ENCODE results near the gene CCNA1. TPM values are rescaled to one million over a fixed set of nuclear protein-coding genes. Genes with fewer than 3 reads are reported as not detected.

Gene CCNA1
- total RNA-seq, 1 experiment from 2014 or later = 45.0 TPM

- no TSS peak for BruUV-seq (replicated peaks)
- POLR2A ChIA-PET = interaction anchor here (0.6 to 2.0 kb wide), 4 partner anchors 10 to 318 kb away, joined by 4 to 9 read pairs (median 4); no protein-coding TSS in a partner anchor
- H3K9me3 Mint-ChIP-seq (ENCODE audit: unreplicated experiment) = no peaks in the 10 kb centered on the region
- peak; percentile 30 for DNase-seq (ENCODE audit: unreplicated experiment)
- H3K27me3 Mint-ChIP-seq (ENCODE audit: insufficient read depth, unreplicated experiment) = no peaks in the 10 kb centered on the region
- CTCF ChIA-PET = interaction anchor here (0.6 to 5.1 kb wide), 16 partner anchors 9 to 564 kb away, joined by 3 to 63 read pairs (median 4); partner anchors contain the start of gene SPART
- TF ChIP-seq CTCF (IDR thresholded peaks at IDR 0.05; ENCODE audit: unreplicated experiment) = no peak
- peak overlapping the region; percentile 21 for H3K27ac Mint-ChIP-seq (ENCODE audit: low read depth, unreplicated experiment)
- no peak overlapping the region for H3K4me3 Mint-ChIP-seq (ENCODE audit: unreplicated experiment)
- no peaks in the 10 kb centered on the region for H3K36me3 Mint-ChIP-seq (ENCODE audit: insufficient read depth, unreplicated experiment)
- intact Hi-C loops (cut with micrococcal nuclease) = loop anchor here (2.0 to 5.0 kb wide), 2 partner anchors 71 to 135 kb away; partner anchors contain the start of gene SPART
- peaks cover 21% of the 10 kb centered on the region for H3K4me1 Mint-ChIP-seq (ENCODE audit: insufficient read depth, unreplicated experiment)
These were observed 14.1 kb upstream of the CCNA1 start for GRCh38 chr13:36418022-36418805.

- POLR2A ChIA-PET = no interaction called here
- CTCF ChIA-PET = interaction anchor here (0.6 to 5.1 kb wide), 36 partner anchors 9 to 1540 kb away, joined by 3 to 63 read pairs (median 4); partner anchors contain the start of gene SPART
- BruUV-seq (replicated peaks) = no TSS peak
- H3K9me3 Mint-ChIP-seq (ENCODE audit: unreplicated experiment) = no peaks in the 10 kb centered on the region
- H3K27me3 Mint-ChIP-seq (ENCODE audit: insufficient read depth, unreplicated experiment) = no peaks in the 10 kb centered on the region
- intact Hi-C loops (cut with micrococcal nuclease) = loop anchor here (1.0 to 10.0 kb wide), 5 partner anchors 55 to 564 kb away; no protein-coding TSS in a partner anchor
- TF ChIP-seq CTCF (IDR thresholded peaks at IDR 0.05; ENCODE audit: unreplicated experiment) = peak; percentile 77
- peak; percentile 85 for DNase-seq (ENCODE audit: unreplicated experiment)
- H3K36me3 Mint-ChIP-seq (ENCODE audit: insufficient read depth, unreplicated experiment) = no peaks in the 10 kb centered on the region
- H3K4me1 Mint-ChIP-seq (ENCODE audit: insufficient read depth, unreplicated experiment) = peaks cover 21% of the 10 kb centered on the region
- H3K27ac Mint-ChIP-seq (ENCODE audit: low read depth, unreplicated experiment) = peak overlapping the region; percentile 33
- no peak overlapping the region for H3K4me3 Mint-ChIP-seq (ENCODE audit: unreplicated experiment)
These were observed 11.8 kb upstream of the CCNA1 start for GRCh38 chr13:36420437-36420891.

- no TSS peak for BruUV-seq (replicated peaks)
- intact Hi-C loops (cut with micrococcal nuclease) = loop anchor here (10.0 kb wide), 2 partner anchors 403 to 563 kb away; no protein-coding TSS in a partner anchor
- Mint-ChIP-seq H3K9me3 (ENCODE audit: unreplicated experiment) (no peaks in the 10 kb centered on the region), H3K27ac (ENCODE audit: low read depth, unreplicated experiment) (no peak overlapping the region), H3K27me3 (ENCODE audit: insufficient read depth, unreplicated experiment) (no peaks in the 10 kb centered on the region), H3K4me1 (ENCODE audit: insufficient read depth, unreplicated experiment) (peaks cover 21% of the 10 kb centered on the region), H3K36me3 (ENCODE audit: insufficient read depth, unreplicated experiment) (no peaks in the 10 kb centered on the region), H3K4me3 (ENCODE audit: unreplicated experiment) (no peak overlapping the region)
- ChIA-PET POLR2A (no interaction called here), CTCF (interaction anchor here (0.5 to 4.8 kb wide), 22 partner anchors 19 to 568 kb away, joined by 3 to 54 read pairs (median 3); no protein-coding TSS in a partner anchor)
- peak; percentile 29 for DNase-seq (ENCODE audit: unreplicated experiment)
- TF ChIP-seq CTCF (IDR thresholded peaks at IDR 0.05; ENCODE audit: unreplicated experiment) = no peak
These were observed 10.8 kb upstream of the CCNA1 start for GRCh38 chr13:36421447-36421846.

- BruUV-seq (replicated peaks) = no TSS peak
- H3K4me3 Mint-ChIP-seq (ENCODE audit: unreplicated experiment) = peak overlapping the region; percentile 13
- POLR2A ChIA-PET = interaction anchor here (0.8 to 2.0 kb wide), 7 partner anchors 10 to 572 kb away, joined by 3 to 13 read pairs (median 5); partner anchors contain the start of gene SPART
- peak; percentile 93 for DNase-seq (ENCODE audit: unreplicated experiment)
- no peaks in the 10 kb centered on the region for H3K27me3 Mint-ChIP-seq (ENCODE audit: insufficient read depth, unreplicated experiment)
- H3K9me3 Mint-ChIP-seq (ENCODE audit: unreplicated experiment) = no peaks in the 10 kb centered on the region
- intact Hi-C loops (cut with micrococcal nuclease) = loop anchor here (10.0 kb wide), 2 partner anchors 397 to 557 kb away; no protein-coding TSS in a partner anchor
- no peaks in the 10 kb centered on the region for H3K36me3 Mint-ChIP-seq (ENCODE audit: insufficient read depth, unreplicated experiment)
- TF ChIP-seq CTCF (IDR thresholded peaks at IDR 0.05; ENCODE audit: unreplicated experiment) = no peak
- H3K4me1 Mint-ChIP-seq (ENCODE audit: insufficient read depth, unreplicated experiment) = peaks cover 18% of the 10 kb centered on the region
- CTCF ChIA-PET = interaction anchor here (0.9 to 1.3 kb wide), 4 partner anchors 9 to 310 kb away, joined by 3 to 4 read pairs (median 4); no protein-coding TSS in a partner anchor
- H3K27ac Mint-ChIP-seq (ENCODE audit: low read depth, unreplicated experiment) = peak overlapping the region; percentile 84
These were observed 4.2 kb upstream of the CCNA1 start for GRCh38 chr13:36428086-36428485.
